Activated B cell treated with CpG ODN at 0.5 μM for 24 hours (primary cell): Measurements from ENCODE around the gene TRAF3IP3. TPM values are rescaled to one million over a fixed set of nuclear protein-coding genes. Genes with fewer than 3 reads are reported as not detected.
A peak's percentile ranks its signal among the peaks of the same experiment; 100 is the strongest.

ENCODE experiments used
- ATAC-seq: fragments of 200-7000 bp; cut with Tn5 transposase; one replicate; pipeline ENCODE4 v1.10.0; 2021; ENCODE audit warnings: low read depth, mild to moderate bottlenecking, moderate library complexity
- CTCF ChIA-PET: fragments of 350-600 bp; sonication (Branson Sonifier 250); formaldehyde crosslinking; loops from one replicate; lab custom pipeline; 2021; ENCODE audit warnings: antibody characterized with exemption; lab: Charles Lee
- POLR2A ChIA-PET: fragments of 350-600 bp; sonication (Branson Sonifier 250); formaldehyde crosslinking; loops from one replicate; lab custom pipeline; 2021; ENCODE audit warnings: antibody characterized with exemption; lab: Charles Lee
- DNase-seq: peaks from one replicate; pipeline ENCODE4 v3.0.0; 2022
- H3K27ac Mint-ChIP-seq: one replicate; pipeline ENCODE4 v1.8.0; 2020; ENCODE audit warnings: mixed read lengths
- H3K27me3 Mint-ChIP-seq: one replicate; pipeline ENCODE4 v1.8.0; 2021; ENCODE audit warnings: mixed read lengths
- H3K36me3 Mint-ChIP-seq: one replicate; pipeline ENCODE4 v1.8.0; 2021; ENCODE audit warnings: low read depth, mixed read lengths
- H3K4me1 Mint-ChIP-seq: one replicate; pipeline ENCODE4 v1.8.0; 2021; ENCODE audit warnings: mixed read lengths
- H3K4me3 Mint-ChIP-seq: one replicate; pipeline ENCODE4 v1.8.0; 2020; ENCODE audit warnings: mild to moderate bottlenecking, mixed read lengths
- H3K9me3 Mint-ChIP-seq: one replicate; pipeline ENCODE4 v1.8.0; 2020; ENCODE audit warnings: mixed read lengths
- CTCF ChIP-seq: fragments of 200-600 bp; IDR thresholded peaks from one replicate; pipeline ENCODE4 v1.8.0; 2022; ENCODE audit warnings: antibody characterized with exemption, mild to moderate bottlenecking
- intact Hi-C: fragments of 100-400 bp; cut with micrococcal nuclease; formaldehyde crosslinking; loops from one replicate; pipeline ENCODE4 v1.15.1; 2024
- total RNA-seq: library from RNA; stranded (reverse); gene quantifications from 2 replicates; pipeline ENCODE4 v1.2.3, GENCODE V29; 2022

Gene TRAF3IP3
- total RNA-seq, 1 donor from 2014 or later, result 166 TPM

- POLR2A ChIA-PET, result interaction anchor here (1.0 to 1.4 kb wide), 2 partner anchors 47 to 67 kb away, joined by 3 to 4 read pairs; no protein-coding TSS in a partner anchor
- Mint-ChIP-seq H3K4me3 (no peak overlapping the region), H3K36me3 (peaks cover 4% of the 10 kb centered on the region), H3K4me1 (peaks cover 15% of the 10 kb centered on the region), H3K27me3 (peaks cover 34% of the 10 kb centered on the region), H3K27ac (no peak overlapping the region), H3K9me3 (no peaks in the 10 kb centered on the region)
- DNase-seq, result no peak
- intact Hi-C loops, result loop anchor here (1.0 to 10.0 kb wide), 3 partner anchors 249 to 577 kb away; no protein-coding TSS in a partner anchor
- CTCF ChIA-PET, result interaction anchor here (0.9 to 3.4 kb wide), 17 partner anchors 9 to 247 kb away, joined by 3 to 18 read pairs (median 5); partner anchors contain the start of genes C1orf74 and IRF6
- ATAC-seq, result peak; percentile 36
- TF ChIP-seq CTCF, result peak; percentile 83
Observed at GRCh38 chr1:209823143-209824041, 67.5 kb downstream of the TRAF3IP3 start.

GRCh38 chr1:209825591-209826434 is 70.0 kb downstream of the TRAF3IP3 start:
- no peak for TF ChIP-seq CTCF
- H3K4me3 Mint-ChIP-seq, result no peak overlapping the region
- H3K36me3 Mint-ChIP-seq, result peaks cover 9% of the 10 kb centered on the region
- peaks cover 18% of the 10 kb centered on the region for H3K27me3 Mint-ChIP-seq
- no peaks in the 10 kb centered on the region for H3K9me3 Mint-ChIP-seq
- H3K4me1 Mint-ChIP-seq, result peaks cover 33% of the 10 kb centered on the region
- CTCF ChIA-PET, result interaction anchor here (2.5 kb wide), 1 partner anchor 10 kb away, joined by 5 read pairs; no protein-coding TSS in a partner anchor
- POLR2A ChIA-PET, result no interaction called here
- DNase-seq, result no peak
- no peak for ATAC-seq
- intact Hi-C loops, result loop anchor here (2.0 to 10.0 kb wide), 2 partner anchors 69 to 251 kb away; partner anchors contain the start of gene TRAF3IP3
- H3K27ac Mint-ChIP-seq, result no peak overlapping the region

GRCh38 chr1:209827384-209828262 is 71.8 kb downstream of the TRAF3IP3 start, which contains the start of gene UTP25:
UTP25 (plus strand) TSS chr1:209827972; CDS start chr1:209828064, 92 bp downstream.
- Mint-ChIP-seq H3K4me1 (peaks cover 33% of the 10 kb centered on the region), H3K4me3 (peak within 1 kb of the TSS; percentile 97), H3K9me3 (no peaks in the 10 kb centered on the region), H3K27me3 (peaks cover 7% of the 10 kb centered on the region), H3K36me3 (peaks cover 25% of the 10 kb centered on the region), H3K27ac (peak within 1 kb of the TSS; percentile 92)
- CTCF ChIA-PET, result interaction anchor here (0.8 to 1.4 kb wide), 8 partner anchors 10 to 72 kb away, joined by 3 to 8 read pairs (median 4); partner anchors contain the start of gene TRAF3IP3
- TF ChIP-seq CTCF, result no peak
- intact Hi-C loops, result loop anchor here (1.0 to 10.0 kb wide), 7 partner anchors 21 to 1432 kb away; partner anchors contain the start of genes C1orf74, IRF6, RCOR3 and TRAF3IP3
- POLR2A ChIA-PET, result interaction anchor here (0.6 to 2.3 kb wide), 7 partner anchors 9 to 80 kb away, joined by 3 to 8 read pairs (median 4); partner anchors contain the start of gene TRAF3IP3
- ATAC-seq (peak; percentile 91), DNase-seq (peak; percentile 85)

GRCh38 chr1:209829716-209830115 is 73.9 kb downstream of the TRAF3IP3 start:
- Mint-ChIP-seq H3K4me1 (peaks cover 32% of the 10 kb centered on the region), H3K4me3 (peak overlapping the region; percentile 97), H3K27ac (no peak overlapping the region), H3K36me3 (peaks cover 45% of the 10 kb centered on the region), H3K27me3 (peaks cover 3% of the 10 kb centered on the region), H3K9me3 (no peaks in the 10 kb centered on the region)
- intact Hi-C loops, result loop anchor here (10.0 kb wide), 1 partner anchor 255 kb away; no protein-coding TSS in a partner anchor
- DNase-seq (no peak), ATAC-seq (no peak)
- no peak for TF ChIP-seq CTCF
- ChIA-PET CTCF (no interaction called here), POLR2A (no interaction called here)
